Liver (tissue), 9 donors: ENCODE data around the gene OR2T27. TPM values are rescaled to one million over a fixed set of nuclear protein-coding genes. Genes with fewer than 3 reads are reported as not detected.
A peak's percentile ranks its signal among the peaks of the same experiment; 100 is the strongest.
"Not testable (repeated sequence)": the region's sequence is repeated elsewhere in the genome, so short reads cannot be mapped to it uniquely, and the experiment has no call there.

Experiments used
- DNase-seq: peaks from one replicate; pipeline ENCODE4 v3.0.0-alpha.2; 2017; ENCODE audit warnings: low spot score
- H3K27ac ChIP-seq, 2 donors: one replicate each; pipeline ENCODE4 v1.7.0; 2013; ENCODE audit warnings: inconsistent platforms in 2 of 2, low read length in 2 of 2, control low read depth in 1 of 2, low read depth in 1 of 2, mild to moderate bottlenecking in 1 of 2
- H3K27me3 ChIP-seq, 4 donors: one replicate each; pipeline versions ENCODE4 v1.6.1 to v1.7.0; 2013; ENCODE audit warnings: low read length in 3 of 4, inconsistent platforms in 1 of 4, mild to moderate bottlenecking in 1 of 4, moderate library complexity in 1 of 4; ENCODE audit not compliant: control insufficient read depth in 4 of 4, insufficient read depth in 4 of 4
- H3K36me3 ChIP-seq, 4 donors: one replicate each; pipeline versions ENCODE4 v1.6.1 to v1.7.0; 2013; ENCODE audit warnings: low read length in 3 of 4, mild to moderate bottlenecking in 3 of 4, low read depth in 1 of 4, moderate library complexity in 1 of 4; ENCODE audit not compliant: control insufficient read depth in 4 of 4, insufficient read depth in 3 of 4
- H3K4me1 ChIP-seq, 4 donors: one replicate each; pipeline versions ENCODE4 v1.6.1 to v1.7.0; 2013; ENCODE audit warnings: low read length in 3 of 4, mild to moderate bottlenecking in 3 of 4, moderate library complexity in 1 of 4; ENCODE audit not compliant: control insufficient read depth in 4 of 4, insufficient read depth in 4 of 4
- H3K4me3 ChIP-seq, 3 donors: one replicate each; pipeline versions ENCODE4 v1.6.1 to v1.7.0; 2013; ENCODE audit warnings: low read length in 3 of 3, control low read depth in 1 of 3, low read depth in 1 of 3, mild to moderate bottlenecking in 1 of 3
- H3K9ac ChIP-seq, 2 donors: one replicate each; pipeline ENCODE4 v1.7.0; 2013; ENCODE audit warnings: low read length in 2 of 2, mild to moderate bottlenecking in 2 of 2, moderate library complexity in 2 of 2, control low read depth in 1 of 2, low read depth in 1 of 2
- H3K9me3 ChIP-seq, 4 donors: one replicate each; pipeline versions ENCODE4 v1.6.1 to v1.7.0; 2013; ENCODE audit warnings: low read length in 3 of 4; ENCODE audit not compliant: control insufficient read depth in 4 of 4
- ATF3 ChIP-seq: IDR thresholded peaks from 2 replicates; pipeline ENCODE4 v1.6.1; 2016; ENCODE audit warnings: antibody characterized with exemption
- CTCF ChIP-seq: fragments of 150-350 bp; IDR thresholded peaks from 2 replicates; pipeline ENCODE4 v1.5.1; 2017; ENCODE audit warnings: improper control_type of control experiment, low read depth, low read length; ENCODE audit not compliant: missing input control
- FOXA1 ChIP-seq: IDR thresholded peaks from 2 replicates; pipeline ENCODE4 v1.6.1; 2016; ENCODE audit warnings: antibody characterized with exemption
- GABPA ChIP-seq, 2 donors: IDR thresholded peaks in 1 of 2; conservative IDR thresholded peaks in 1 of 2; 2 replicates each; pipeline ENCODE4 v1.6.1; 2016; ENCODE audit warnings: antibody characterized with exemption in 2 of 2, mild to moderate bottlenecking in 1 of 2, moderate library complexity in 1 of 2
- HNF4G ChIP-seq: IDR thresholded peaks from 2 replicates; pipeline ENCODE4 v1.6.1; 2016; ENCODE audit warnings: antibody characterized with exemption
- JUND ChIP-seq, 2 donors: IDR thresholded peaks; 2 replicates each; pipeline ENCODE4 v1.6.1; 2016; ENCODE audit warnings: antibody characterized with exemption in 2 of 2
- RAD21 ChIP-seq, 2 donors: IDR thresholded peaks; 2 replicates each; pipeline ENCODE4 v1.6.1; 2016; ENCODE audit warnings: antibody characterized with exemption in 2 of 2, mild to moderate bottlenecking in 2 of 2
- SP1 ChIP-seq: IDR thresholded peaks from 2 replicates; pipeline ENCODE4 v1.6.1; 2018; ENCODE audit warnings: antibody characterized with exemption, mild to moderate bottlenecking
- YY1 ChIP-seq: IDR thresholded peaks from 2 replicates; pipeline ENCODE4 v1.6.1; 2016; ENCODE audit warnings: antibody characterized with exemption, mild to moderate bottlenecking
- WGBS: extraction: QIAGEN DNeasy Blood & Tissue Kit; methylation state at CpG from one replicate; pipeline ENCODE4 v1.1.7; 2013; 5-methylcytosine and 5-hydroxymethylcytosine counted together
- polyA plus RNA-seq, 2 donors: library from polyadenylated mRNA; stranded (reverse) in 1 of 2; unstranded in 1 of 2; fragments of 200-250 nt in 1 of 2; fragments of >200 nt in 1 of 2; fragmentation: Nextera tagmentation in 1 of 2; extraction: Ambion mirVana in 1 of 2; gene quantifications; one replicate each; pipeline versions ENCODE4 v1.2.1 to v1.2.3, GENCODE V29; 2013 to 2015
- total RNA-seq, 2 donors: library from RNA; depleted of rRNA; stranded (reverse); fragments of >200 nt; gene quantifications; one replicate each; pipeline ENCODE4 v1.2.3, GENCODE V29; 2014
- donor health status: healthy.
- donor health status: healthy.
- donor health status: healthy.
- donor health status: healthy.
- donor health status: healthy.

Gene OR2T27
- total and polyA plus RNA-seq, 4 donors, result not detected

- not testable (repeated sequence) for H3K9me3 ChIP-seq, H3K4me3 ChIP-seq, H3K9ac ChIP-seq, H3K36me3 ChIP-seq, H3K4me1 ChIP-seq, H3K27ac ChIP-seq, DNase-seq, H3K27me3 ChIP-seq
- no CpG with 5 or more reads among the region's 2 CpGs for WGBS
Measured at GRCh38 chr1:248634991-248635390, 20.3 kb downstream of the OR2T27 start, which contains the start of gene OR2T11. Gene OR2T11, minus strand, starts transcription at chr1:248635091. Its CDS starts 7,963 bp downstream, at chr1:248627128.

- DNase-seq, result no peak
- no peaks in the 10 kb centered on the region for H3K4me1 ChIP-seq
- no peaks in the 10 kb centered on the region for H3K9me3 ChIP-seq
- H3K4me3 ChIP-seq, result no peak overlapping the region
- no peaks in the 10 kb centered on the region for H3K36me3 ChIP-seq
- no peak overlapping the region for H3K27ac ChIP-seq
- no peak overlapping the region for H3K9ac ChIP-seq
- WGBS, result 73% methylated on average over 7 of the region's 7 CpGs
- TF ChIP-seq FOXA1 (no peak), JUND (IDR thresholded peaks at IDR 0.05) (peak in 1 of 2 donors; percentile 58), ATF3 (peak; percentile 45), YY1 (no peak)
- H3K27me3 ChIP-seq, result no peaks in the 10 kb centered on the region
Measured at GRCh38 chr1:248631354-248632008, 23.8 kb downstream of the OR2T27 start.

GRCh38 chr1:248630551-248630950 lies 24.8 kb downstream of the OR2T27 start:
- DNase-seq, result no peak
- 70% methylated on average over 2 of the region's 2 CpGs for WGBS
- no peaks in the 10 kb centered on the region for H3K27me3 ChIP-seq
- no peaks in the 10 kb centered on the region for H3K36me3 ChIP-seq
- no peak overlapping the region for H3K27ac ChIP-seq
- H3K9me3 ChIP-seq, result no peaks in the 10 kb centered on the region
- TF ChIP-seq HNF4G, result no peak
- TF ChIP-seq ATF3, result no peak
- TF ChIP-seq GABPA (IDR thresholded peaks at IDR 0.05 in 1 of 2, conservative IDR thresholded peaks at IDR 0.05 in 1 of 2), result no peak
- no peak for TF ChIP-seq YY1
- TF ChIP-seq RAD21 (IDR thresholded peaks at IDR 0.05), result no peak
- no peak overlapping the region for H3K9ac ChIP-seq
- no peak overlapping the region for H3K4me3 ChIP-seq
- no peaks in the 10 kb centered on the region for H3K4me1 ChIP-seq

GRCh38 chr1:248627971-248628844 lies 27.1 kb downstream of the OR2T27 start:
- WGBS, result 85% methylated on average over 9 of the region's 9 CpGs
- DNase-seq, result no peak
- H3K9me3 ChIP-seq, result no peaks in the 10 kb centered on the region
- no peaks in the 10 kb centered on the region for H3K36me3 ChIP-seq
- no peaks in the 10 kb centered on the region for H3K4me1 ChIP-seq
- no peak overlapping the region for H3K9ac ChIP-seq
- TF ChIP-seq ATF3, result no peak
- TF ChIP-seq GABPA (IDR thresholded peaks at IDR 0.05 in 1 of 2, conservative IDR thresholded peaks at IDR 0.05 in 1 of 2), result no peak
- no peak for TF ChIP-seq YY1
- no peak for TF ChIP-seq CTCF
- TF ChIP-seq SP1, result no peak
- no peak overlapping the region for H3K27ac ChIP-seq
- no peak overlapping the region for H3K4me3 ChIP-seq
- no peaks in the 10 kb centered on the region for H3K27me3 ChIP-seq
